ENCODE results near the gene DOK7. TPM values are rescaled to one million over a fixed set of nuclear protein-coding genes. Genes with fewer than 3 reads are reported as not detected.

Gene DOK7
- total and polyA plus RNA-seq, 4 donors: 0.13 to 0.84 (median 0.46) TPM

DNA sequence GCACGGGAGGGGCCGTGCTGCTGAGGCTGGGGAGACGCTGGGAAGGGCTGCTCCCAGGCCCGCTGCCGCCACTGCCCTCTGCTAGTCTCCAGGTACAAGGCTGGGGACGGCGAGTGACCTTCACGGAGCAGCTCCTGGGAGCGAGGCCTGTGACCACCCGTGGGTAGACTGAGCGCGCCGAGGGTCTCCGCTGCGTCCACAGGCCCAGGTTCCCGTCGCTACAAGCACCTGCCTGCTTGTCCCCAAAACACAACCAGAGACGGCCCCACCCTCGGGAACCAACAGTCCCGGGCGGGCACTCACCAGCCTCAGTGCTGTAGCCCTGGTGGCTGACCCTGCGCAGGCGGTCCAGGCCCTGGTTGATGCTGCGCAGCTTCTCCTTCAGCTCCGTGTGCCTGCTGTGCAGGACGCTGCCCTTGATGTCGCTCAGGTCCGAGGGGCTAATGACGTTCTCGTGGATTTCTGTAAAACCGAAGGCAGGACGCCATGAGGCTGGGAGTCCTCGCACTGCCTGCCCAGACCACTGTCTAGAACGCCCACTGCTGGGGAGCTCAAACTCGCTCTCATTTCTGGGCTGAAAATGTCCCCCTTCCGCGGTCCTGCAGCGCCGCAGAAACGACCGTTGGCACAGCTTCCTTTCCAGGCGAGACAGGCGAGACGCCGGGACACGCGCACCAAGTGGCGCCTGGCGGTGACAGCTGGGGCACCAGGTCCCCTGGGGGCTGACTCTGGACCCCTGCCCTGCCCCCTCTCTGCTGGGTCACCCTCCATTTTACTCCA, 54.8 kb downstream of the DOK7 start:
- Histone ChIP-seq H3K4me3 (ENCODE audit: low read depth in 1 of 3, low read length in 3 of 3) (no peak overlapping the region), H3K27ac (ENCODE audit: low read depth in 1 of 2, low read length in 2 of 2) (no peak overlapping the region), H3K36me3 (ENCODE audit: control insufficient read depth in 4 of 4, insufficient read depth in 3 of 4, low read depth in 1 of 4, low read length in 3 of 4) (peaks cover 26 to 89% (median 39%) of the 10 kb centered on the region in 4 donors), H3K4me1 (ENCODE audit: control insufficient read depth in 4 of 4, insufficient read depth in 4 of 4, low read length in 3 of 4) (no peaks in the 10 kb centered on the region), H3K27me3 (ENCODE audit: control insufficient read depth in 4 of 4, insufficient read depth in 4 of 4, low read length in 3 of 4) (no peaks in the 10 kb centered on the region), H3K9ac (ENCODE audit: low read depth in 1 of 2, low read length in 2 of 2) (no peak overlapping the region), H3K9me3 (ENCODE audit: control insufficient read depth in 4 of 4, low read length in 3 of 4) (no peaks in the 10 kb centered on the region)
- 94% methylated on average over 49 of the region's 49 CpGs for WGBS
- no peak for DNase-seq (ENCODE audit: low spot score)
- no peak for TF ChIP-seq SP1 (IDR thresholded peaks at IDR 0.05)

DNA sequence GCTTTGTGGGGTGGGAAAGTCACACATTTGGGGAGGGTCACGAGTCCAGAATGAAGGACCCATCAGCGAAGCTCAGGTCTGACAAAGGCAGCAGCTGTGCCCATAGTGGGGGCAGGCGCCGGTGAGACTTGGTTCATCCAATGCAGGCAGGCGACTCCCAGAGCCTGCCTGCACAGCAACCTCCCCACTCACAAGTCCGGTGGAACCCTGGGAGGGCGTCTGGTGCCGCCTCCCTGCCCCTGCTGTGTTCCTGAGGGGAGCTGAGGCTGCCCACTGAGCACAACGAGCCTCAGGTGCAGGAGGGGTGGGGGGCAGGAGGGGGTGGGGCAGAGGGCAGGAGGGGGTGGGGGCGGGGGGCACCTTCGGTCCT, 55.4 kb downstream of the DOK7 start:
- no peak for DNase-seq (ENCODE audit: low spot score)
- H3K9me3 ChIP-seq (ENCODE audit: control insufficient read depth in 4 of 4, low read length in 3 of 4): no peaks in the 10 kb centered on the region
- no peaks in the 10 kb centered on the region for H3K27me3 ChIP-seq (ENCODE audit: control insufficient read depth in 4 of 4, insufficient read depth in 4 of 4, low read length in 3 of 4)
- 94% methylated on average over 11 of the region's 11 CpGs for WGBS
- H3K4me3 ChIP-seq (ENCODE audit: low read depth in 1 of 3, low read length in 3 of 3): no peak overlapping the region
- peaks cover 26 to 91% (median 40%) of the 10 kb centered on the region in 4 donors for H3K36me3 ChIP-seq (ENCODE audit: control insufficient read depth in 4 of 4, insufficient read depth in 3 of 4, low read depth in 1 of 4, low read length in 3 of 4)
- no peaks in the 10 kb centered on the region for H3K4me1 ChIP-seq (ENCODE audit: control insufficient read depth in 4 of 4, insufficient read depth in 4 of 4, low read length in 3 of 4)
- H3K9ac ChIP-seq (ENCODE audit: low read depth in 1 of 2, low read length in 2 of 2): no peak overlapping the region
- TF ChIP-seq HNF4G (IDR thresholded peaks at IDR 0.05) (no peak), RXRA (IDR thresholded peaks at IDR 0.05) (no peak), FOXA1 (IDR thresholded peaks at IDR 0.05) (no peak), YY1 (IDR thresholded peaks at IDR 0.05) (no peak), GABPA (IDR thresholded peaks at IDR 0.05 in 1 of 2, conservative IDR thresholded peaks at IDR 0.05 in 1 of 2) (no peak), RAD21 (IDR thresholded peaks at IDR 0.05) (no peak), SP1 (IDR thresholded peaks at IDR 0.05) (no peak), HNF4A (conservative IDR thresholded peaks at IDR 0.05) (no peak), EGR1 (IDR thresholded peaks at IDR 0.05; ENCODE audit: low read depth in 2 of 2) (no peak), FOXA2 (IDR thresholded peaks at IDR 0.05) (no peak), NR2F2 (IDR thresholded peaks at IDR 0.05) (no peak)
- TF ChIP-seq, protein P1, sequence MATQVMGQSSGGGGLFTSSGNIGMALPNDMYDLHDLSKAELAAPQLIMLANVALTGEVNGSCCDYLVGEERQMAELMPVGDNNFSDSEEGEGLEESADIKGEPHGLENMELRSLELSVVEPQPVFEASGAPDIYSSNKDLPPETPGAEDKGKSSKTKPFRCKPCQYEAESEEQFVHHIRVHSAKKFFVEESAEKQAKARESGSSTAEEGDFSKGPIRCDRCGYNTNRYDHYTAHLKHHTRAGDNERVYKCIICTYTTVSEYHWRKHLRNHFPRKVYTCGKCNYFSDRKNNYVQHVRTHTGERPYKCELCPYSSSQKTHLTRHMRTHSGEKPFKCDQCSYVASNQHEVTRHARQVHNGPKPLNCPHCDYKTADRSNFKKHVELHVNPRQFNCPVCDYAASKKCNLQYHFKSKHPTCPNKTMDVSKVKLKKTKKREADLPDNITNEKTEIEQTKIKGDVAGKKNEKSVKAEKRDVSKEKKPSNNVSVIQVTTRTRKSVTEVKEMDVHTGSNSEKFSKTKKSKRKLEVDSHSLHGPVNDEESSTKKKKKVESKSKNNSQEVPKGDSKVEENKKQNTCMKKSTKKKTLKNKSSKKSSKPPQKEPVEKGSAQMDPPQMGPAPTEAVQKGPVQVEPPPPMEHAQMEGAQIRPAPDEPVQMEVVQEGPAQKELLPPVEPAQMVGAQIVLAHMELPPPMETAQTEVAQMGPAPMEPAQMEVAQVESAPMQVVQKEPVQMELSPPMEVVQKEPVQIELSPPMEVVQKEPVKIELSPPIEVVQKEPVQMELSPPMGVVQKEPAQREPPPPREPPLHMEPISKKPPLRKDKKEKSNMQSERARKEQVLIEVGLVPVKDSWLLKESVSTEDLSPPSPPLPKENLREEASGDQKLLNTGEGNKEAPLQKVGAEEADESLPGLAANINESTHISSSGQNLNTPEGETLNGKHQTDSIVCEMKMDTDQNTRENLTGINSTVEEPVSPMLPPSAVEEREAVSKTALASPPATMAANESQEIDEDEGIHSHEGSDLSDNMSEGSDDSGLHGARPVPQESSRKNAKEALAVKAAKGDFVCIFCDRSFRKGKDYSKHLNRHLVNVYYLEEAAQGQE (IDR thresholded peaks at IDR 0.05): no peak
- TF ChIP-seq, protein P2, sequence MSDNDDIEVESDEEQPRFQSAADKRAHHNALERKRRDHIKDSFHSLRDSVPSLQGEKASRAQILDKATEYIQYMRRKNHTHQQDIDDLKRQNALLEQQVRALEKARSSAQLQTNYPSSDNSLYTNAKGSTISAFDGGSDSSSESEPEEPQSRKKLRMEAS (IDR thresholded peaks at IDR 0.05): no peak
- H3K27ac ChIP-seq (ENCODE audit: low read depth in 1 of 2, low read length in 2 of 2): no peak overlapping the region

DNA sequence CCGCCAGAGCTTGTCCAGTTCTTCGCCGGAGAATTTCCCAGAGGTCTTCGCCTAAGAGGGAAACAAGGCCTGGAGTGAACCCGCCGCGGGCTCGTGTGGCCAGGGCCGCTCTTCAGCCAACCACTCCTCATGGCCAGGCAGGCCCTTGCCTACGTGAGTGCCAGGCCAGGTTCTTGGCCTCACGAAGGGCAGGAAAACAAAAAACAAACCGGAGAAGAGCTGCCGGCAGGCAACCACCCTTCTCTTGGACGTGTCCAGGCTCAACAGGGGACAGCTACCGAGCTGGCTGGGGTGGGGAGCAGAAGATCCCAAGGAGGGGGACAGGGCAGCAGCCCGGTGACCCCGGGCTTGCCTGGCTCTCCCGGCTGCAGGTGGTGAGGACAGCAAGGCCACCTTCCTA, 55.8 kb downstream of the DOK7 start:
- peaks cover 21 to 89% (median 39%) of the 10 kb centered on the region in 4 donors for H3K36me3 ChIP-seq (ENCODE audit: control insufficient read depth in 4 of 4, insufficient read depth in 3 of 4, low read depth in 1 of 4, low read length in 3 of 4)
- H3K9ac ChIP-seq (ENCODE audit: low read depth in 1 of 2, low read length in 2 of 2): no peak overlapping the region
- H3K27me3 ChIP-seq (ENCODE audit: control insufficient read depth in 4 of 4, insufficient read depth in 4 of 4, low read length in 3 of 4): no peaks in the 10 kb centered on the region
- 95% methylated on average over 18 of the region's 18 CpGs for WGBS
- H3K4me3 ChIP-seq (ENCODE audit: low read depth in 1 of 3, low read length in 3 of 3): no peak overlapping the region
- no peaks in the 10 kb centered on the region for H3K9me3 ChIP-seq (ENCODE audit: control insufficient read depth in 4 of 4, low read length in 3 of 4)
- DNase-seq (ENCODE audit: low spot score): no peak
- no peak overlapping the region for H3K27ac ChIP-seq (ENCODE audit: low read depth in 1 of 2, low read length in 2 of 2)
- H3K4me1 ChIP-seq (ENCODE audit: control insufficient read depth in 4 of 4, insufficient read depth in 4 of 4, low read length in 3 of 4): no peaks in the 10 kb centered on the region
- TF ChIP-seq JUND (IDR thresholded peaks at IDR 0.05): no peak
- TF ChIP-seq GABPA (IDR thresholded peaks at IDR 0.05 in 1 of 2, conservative IDR thresholded peaks at IDR 0.05 in 1 of 2): no peak
- TF ChIP-seq, protein P3, sequence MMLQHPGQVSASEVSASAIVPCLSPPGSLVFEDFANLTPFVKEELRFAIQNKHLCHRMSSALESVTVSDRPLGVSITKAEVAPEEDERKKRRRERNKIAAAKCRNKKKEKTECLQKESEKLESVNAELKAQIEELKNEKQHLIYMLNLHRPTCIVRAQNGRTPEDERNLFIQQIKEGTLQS (IDR thresholded peaks at IDR 0.05): no peak
- no peak for TF ChIP-seq FOXA1 (IDR thresholded peaks at IDR 0.05)
- TF ChIP-seq RXRA (IDR thresholded peaks at IDR 0.05): no peak
- TF ChIP-seq YY1 (IDR thresholded peaks at IDR 0.05): no peak
- TF ChIP-seq RAD21 (IDR thresholded peaks at IDR 0.05): no peak
- TF ChIP-seq HNF4A (conservative IDR thresholded peaks at IDR 0.05): no peak
- TF ChIP-seq TAF1 (conservative IDR thresholded peaks at IDR 0.05): no peak
- TF ChIP-seq, protein P1 (IDR thresholded peaks at IDR 0.05): no peak
- no peak for TF ChIP-seq EGR1 (IDR thresholded peaks at IDR 0.05; ENCODE audit: low read depth in 2 of 2)
- TF ChIP-seq, protein P4, sequence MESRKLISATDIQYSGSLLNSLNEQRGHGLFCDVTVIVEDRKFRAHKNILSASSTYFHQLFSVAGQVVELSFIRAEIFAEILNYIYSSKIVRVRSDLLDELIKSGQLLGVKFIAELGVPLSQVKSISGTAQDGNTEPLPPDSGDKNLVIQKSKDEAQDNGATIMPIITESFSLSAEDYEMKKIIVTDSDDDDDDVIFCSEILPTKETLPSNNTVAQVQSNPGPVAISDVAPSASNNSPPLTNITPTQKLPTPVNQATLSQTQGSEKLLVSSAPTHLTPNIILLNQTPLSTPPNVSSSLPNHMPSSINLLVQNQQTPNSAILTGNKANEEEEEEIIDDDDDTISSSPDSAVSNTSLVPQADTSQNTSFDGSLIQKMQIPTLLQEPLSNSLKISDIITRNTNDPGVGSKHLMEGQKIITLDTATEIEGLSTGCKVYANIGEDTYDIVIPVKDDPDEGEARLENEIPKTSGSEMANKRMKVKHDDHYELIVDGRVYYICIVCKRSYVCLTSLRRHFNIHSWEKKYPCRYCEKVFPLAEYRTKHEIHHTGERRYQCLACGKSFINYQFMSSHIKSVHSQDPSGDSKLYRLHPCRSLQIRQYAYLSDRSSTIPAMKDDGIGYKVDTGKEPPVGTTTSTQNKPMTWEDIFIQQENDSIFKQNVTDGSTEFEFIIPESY (IDR thresholded peaks at IDR 0.05): no peak
- TF ChIP-seq SP1 (IDR thresholded peaks at IDR 0.05): no peak
- TF ChIP-seq FOXA2 (IDR thresholded peaks at IDR 0.05): no peak
- TF ChIP-seq, protein P2 (IDR thresholded peaks at IDR 0.05): no peak
